ENCODE measurements around the gene FLVCR1. TPM values are rescaled to one million over a fixed set of nuclear protein-coding genes. Genes with fewer than 3 reads are reported as not detected.

FLVCR1 gene
- total RNA-seq, 1 experiment from 2014 or later, result 67.9 TPM

DNA sequence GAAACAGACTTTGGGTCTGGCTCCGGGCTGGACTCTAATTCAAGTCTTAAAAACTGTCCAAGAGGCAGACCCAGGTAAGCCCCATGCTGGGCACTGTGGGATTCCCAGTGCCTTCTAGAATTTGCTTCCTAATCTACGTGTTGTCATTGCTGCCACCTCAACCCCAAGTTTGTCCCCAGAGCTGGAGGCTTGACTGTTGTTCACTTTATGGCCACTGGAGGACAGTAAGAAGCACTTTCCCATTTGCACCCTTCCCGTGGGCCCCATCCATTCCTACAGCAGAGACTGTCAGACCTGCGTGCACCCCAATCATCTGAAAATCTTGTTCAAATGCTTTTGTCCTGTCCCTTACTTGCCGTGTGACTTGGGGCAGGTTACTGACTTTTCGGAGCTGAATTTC, 62.8 kb downstream of the FLVCR1 start:
- Mint-ChIP-seq H3K9me3 (peaks cover 6% of the 10 kb centered on the region; the same call in 1 of the 2 replicates), H3K4me1 (peaks cover 76% of the 10 kb centered on the region), H3K27me3 (ENCODE audit: low read depth) (peaks cover 9% of the 10 kb centered on the region), H3K4me3 (no peak overlapping the region), H3K27ac (no peak overlapping the region), H3K36me3 (peaks cover 2% of the 10 kb centered on the region; the same call in 1 of the 2 replicates)
- ChIA-PET POLR2A (interaction anchor here (1.0 to 1.4 kb wide), 2 partner anchors 47 to 313 kb away, joined by 3 to 5 read pairs; partner anchors contain the start of gene ATF3), CTCF (interaction anchor here (0.6 to 1.9 kb wide), 14 partner anchors 8 to 75 kb away, joined by 3 to 16 read pairs (median 4); no protein-coding TSS in a partner anchor)
- TF ChIP-seq NR3C1 (CRISPR knock-in tag; conservative IDR thresholded peaks at IDR 0.05; ENCODE audit: low read depth) (no peak), FOXK1 (CRISPR knock-in tag; IDR thresholded peaks at IDR 0.05) (no peak), NFATC4 (CRISPR knock-in tag; IDR thresholded peaks at IDR 0.05) (no peak), EMX1 (CRISPR knock-in tag; IDR thresholded peaks at IDR 0.05) (no peak)
- TF ChIP-seq, protein P1, sequence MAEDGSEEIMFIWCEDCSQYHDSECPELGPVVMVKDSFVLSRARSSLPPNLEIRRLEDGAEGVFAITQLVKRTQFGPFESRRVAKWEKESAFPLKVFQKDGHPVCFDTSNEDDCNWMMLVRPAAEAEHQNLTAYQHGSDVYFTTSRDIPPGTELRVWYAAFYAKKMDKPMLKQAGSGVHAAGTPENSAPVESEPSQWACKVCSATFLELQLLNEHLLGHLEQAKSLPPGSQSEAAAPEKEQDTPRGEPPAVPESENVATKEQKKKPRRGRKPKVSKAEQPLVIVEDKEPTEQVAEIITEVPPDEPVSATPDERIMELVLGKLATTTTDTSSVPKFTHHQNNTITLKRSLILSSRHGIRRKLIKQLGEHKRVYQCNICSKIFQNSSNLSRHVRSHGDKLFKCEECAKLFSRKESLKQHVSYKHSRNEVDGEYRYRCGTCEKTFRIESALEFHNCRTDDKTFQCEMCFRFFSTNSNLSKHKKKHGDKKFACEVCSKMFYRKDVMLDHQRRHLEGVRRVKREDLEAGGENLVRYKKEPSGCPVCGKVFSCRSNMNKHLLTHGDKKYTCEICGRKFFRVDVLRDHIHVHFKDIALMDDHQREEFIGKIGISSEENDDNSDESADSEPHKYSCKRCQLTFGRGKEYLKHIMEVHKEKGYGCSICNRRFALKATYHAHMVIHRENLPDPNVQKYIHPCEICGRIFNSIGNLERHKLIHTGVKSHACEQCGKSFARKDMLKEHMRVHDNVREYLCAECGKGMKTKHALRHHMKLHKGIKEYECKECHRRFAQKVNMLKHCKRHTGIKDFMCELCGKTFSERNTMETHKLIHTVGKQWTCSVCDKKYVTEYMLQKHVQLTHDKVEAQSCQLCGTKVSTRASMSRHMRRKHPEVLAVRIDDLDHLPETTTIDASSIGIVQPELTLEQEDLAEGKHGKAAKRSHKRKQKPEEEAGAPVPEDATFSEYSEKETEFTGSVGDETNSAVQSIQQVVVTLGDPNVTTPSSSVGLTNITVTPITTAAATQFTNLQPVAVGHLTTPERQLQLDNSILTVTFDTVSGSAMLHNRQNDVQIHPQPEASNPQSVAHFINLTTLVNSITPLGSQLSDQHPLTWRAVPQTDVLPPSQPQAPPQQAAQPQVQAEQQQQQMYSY (CRISPR knock-in tag; IDR thresholded peaks at IDR 0.05), result no peak
- TF ChIP-seq, protein P2, sequence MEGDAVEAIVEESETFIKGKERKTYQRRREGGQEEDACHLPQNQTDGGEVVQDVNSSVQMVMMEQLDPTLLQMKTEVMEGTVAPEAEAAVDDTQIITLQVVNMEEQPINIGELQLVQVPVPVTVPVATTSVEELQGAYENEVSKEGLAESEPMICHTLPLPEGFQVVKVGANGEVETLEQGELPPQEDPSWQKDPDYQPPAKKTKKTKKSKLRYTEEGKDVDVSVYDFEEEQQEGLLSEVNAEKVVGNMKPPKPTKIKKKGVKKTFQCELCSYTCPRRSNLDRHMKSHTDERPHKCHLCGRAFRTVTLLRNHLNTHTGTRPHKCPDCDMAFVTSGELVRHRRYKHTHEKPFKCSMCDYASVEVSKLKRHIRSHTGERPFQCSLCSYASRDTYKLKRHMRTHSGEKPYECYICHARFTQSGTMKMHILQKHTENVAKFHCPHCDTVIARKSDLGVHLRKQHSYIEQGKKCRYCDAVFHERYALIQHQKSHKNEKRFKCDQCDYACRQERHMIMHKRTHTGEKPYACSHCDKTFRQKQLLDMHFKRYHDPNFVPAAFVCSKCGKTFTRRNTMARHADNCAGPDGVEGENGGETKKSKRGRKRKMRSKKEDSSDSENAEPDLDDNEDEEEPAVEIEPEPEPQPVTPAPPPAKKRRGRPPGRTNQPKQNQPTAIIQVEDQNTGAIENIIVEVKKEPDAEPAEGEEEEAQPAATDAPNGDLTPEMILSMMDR (IDR thresholded peaks at IDR 0.05), result peak; percentile 37; the same call in 1 of the 2 replicates
- DNase-seq (ENCODE audit: low spot score), result peak; percentile 20
- ATAC-seq, result no peak

DNA sequence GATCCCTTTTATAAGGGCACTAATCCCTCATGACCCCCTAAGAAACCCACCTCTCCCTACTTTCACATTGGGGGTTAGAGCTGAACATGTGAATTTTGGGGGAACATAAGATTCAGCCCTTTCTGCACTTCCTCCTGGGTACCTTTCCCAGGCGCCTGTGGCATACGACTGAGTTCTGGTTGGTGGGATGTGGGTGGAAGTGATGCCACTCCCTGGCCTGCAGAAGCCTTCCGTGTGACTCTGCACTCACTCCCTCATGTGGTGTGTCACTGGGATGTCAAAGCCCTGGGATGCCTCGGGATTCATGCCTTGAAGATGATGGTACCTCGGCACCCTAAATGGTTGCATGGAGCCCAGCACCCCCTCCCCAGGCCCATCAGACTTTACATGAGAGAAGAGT, 63.9 kb downstream of the FLVCR1 start:
- Mint-ChIP-seq H3K9me3 (peaks cover 10% of the 10 kb centered on the region), H3K27me3 (ENCODE audit: low read depth) (peaks cover 9% of the 10 kb centered on the region), H3K36me3 (peaks cover 2% of the 10 kb centered on the region), H3K27ac (no peak overlapping the region), H3K4me1 (peaks cover 69% of the 10 kb centered on the region), H3K4me3 (no peak overlapping the region)
- no peak for TF ChIP-seq FOXK1 (CRISPR knock-in tag; IDR thresholded peaks at IDR 0.05)
- TF ChIP-seq ZNF232 (CRISPR knock-in tag; IDR thresholded peaks at IDR 0.05), result no peak
- TF ChIP-seq, protein P3, sequence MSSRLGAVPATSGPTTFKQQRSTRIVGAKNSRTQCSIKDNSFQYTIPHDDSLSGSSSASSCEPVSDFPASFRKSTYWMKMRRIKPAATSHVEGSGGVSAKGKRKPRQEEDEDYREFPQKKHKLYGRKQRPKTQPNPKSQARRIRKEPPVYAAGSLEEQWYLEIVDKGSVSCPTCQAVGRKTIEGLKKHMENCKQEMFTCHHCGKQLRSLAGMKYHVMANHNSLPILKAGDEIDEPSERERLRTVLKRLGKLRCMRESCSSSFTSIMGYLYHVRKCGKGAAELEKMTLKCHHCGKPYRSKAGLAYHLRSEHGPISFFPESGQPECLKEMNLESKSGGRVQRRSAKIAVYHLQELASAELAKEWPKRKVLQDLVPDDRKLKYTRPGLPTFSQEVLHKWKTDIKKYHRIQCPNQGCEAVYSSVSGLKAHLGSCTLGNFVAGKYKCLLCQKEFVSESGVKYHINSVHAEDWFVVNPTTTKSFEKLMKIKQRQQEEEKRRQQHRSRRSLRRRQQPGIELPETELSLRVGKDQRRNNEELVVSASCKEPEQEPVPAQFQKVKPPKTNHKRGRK (CRISPR knock-in tag; IDR thresholded peaks at IDR 0.05; ENCODE audit: borderline replicate concordance), result no peak
- TF ChIP-seq NFATC4 (CRISPR knock-in tag; IDR thresholded peaks at IDR 0.05), result no peak
- TF ChIP-seq OVOL2 (CRISPR knock-in tag; IDR thresholded peaks at IDR 0.05; ENCODE audit: borderline replicate concordance), result no peak
- TF ChIP-seq ZNF416 (CRISPR knock-in tag; IDR thresholded peaks at IDR 0.05), result no peak
- no peak for TF ChIP-seq ELF4 (CRISPR knock-in tag; IDR thresholded peaks at IDR 0.05; ENCODE audit: low read depth)
- no peak for TF ChIP-seq JUN (CRISPR knock-in tag; IDR thresholded peaks at IDR 0.05)
- TF ChIP-seq, protein P4, sequence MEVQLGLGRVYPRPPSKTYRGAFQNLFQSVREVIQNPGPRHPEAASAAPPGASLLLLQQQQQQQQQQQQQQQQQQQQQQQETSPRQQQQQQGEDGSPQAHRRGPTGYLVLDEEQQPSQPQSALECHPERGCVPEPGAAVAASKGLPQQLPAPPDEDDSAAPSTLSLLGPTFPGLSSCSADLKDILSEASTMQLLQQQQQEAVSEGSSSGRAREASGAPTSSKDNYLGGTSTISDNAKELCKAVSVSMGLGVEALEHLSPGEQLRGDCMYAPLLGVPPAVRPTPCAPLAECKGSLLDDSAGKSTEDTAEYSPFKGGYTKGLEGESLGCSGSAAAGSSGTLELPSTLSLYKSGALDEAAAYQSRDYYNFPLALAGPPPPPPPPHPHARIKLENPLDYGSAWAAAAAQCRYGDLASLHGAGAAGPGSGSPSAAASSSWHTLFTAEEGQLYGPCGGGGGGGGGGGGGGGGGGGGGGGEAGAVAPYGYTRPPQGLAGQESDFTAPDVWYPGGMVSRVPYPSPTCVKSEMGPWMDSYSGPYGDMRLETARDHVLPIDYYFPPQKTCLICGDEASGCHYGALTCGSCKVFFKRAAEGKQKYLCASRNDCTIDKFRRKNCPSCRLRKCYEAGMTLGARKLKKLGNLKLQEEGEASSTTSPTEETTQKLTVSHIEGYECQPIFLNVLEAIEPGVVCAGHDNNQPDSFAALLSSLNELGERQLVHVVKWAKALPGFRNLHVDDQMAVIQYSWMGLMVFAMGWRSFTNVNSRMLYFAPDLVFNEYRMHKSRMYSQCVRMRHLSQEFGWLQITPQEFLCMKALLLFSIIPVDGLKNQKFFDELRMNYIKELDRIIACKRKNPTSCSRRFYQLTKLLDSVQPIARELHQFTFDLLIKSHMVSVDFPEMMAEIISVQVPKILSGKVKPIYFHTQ (CRISPR knock-in tag; IDR thresholded peaks at IDR 0.05), result no peak
- no peak for DNase-seq (ENCODE audit: low spot score)
- ATAC-seq, result no peak
- ChIA-PET POLR2A (no interaction called here), CTCF (interaction anchor here (0.7 to 1.9 kb wide), 4 partner anchors 23 to 73 kb away, joined by 3 to 16 read pairs (median 6); no protein-coding TSS in a partner anchor)
